H9 (cell line): ENCODE results near the gene KSR1. TPM values are rescaled to one million over a fixed set of nuclear protein-coding genes. Genes with fewer than 3 reads are reported as not detected.

Source experiments
- DNase-seq: peaks from one replicate; pipeline ENCODE4 v3.0.0-alpha.2; 2017
- H2AFZ ChIP-seq: one replicate; pipeline ENCODE4 v1.6.1; 2013; ENCODE audit warnings: mild to moderate bottlenecking, low read length, control low read depth, moderate library complexity
- H2AK5ac ChIP-seq: 2 replicates; pipeline ENCODE4 v1.6.1; 2013; ENCODE audit warnings: low read length, control low read depth, mixed read lengths; ENCODE audit not compliant: insufficient read length
- H2BK120ac ChIP-seq: one replicate; pipeline ENCODE4 v1.6.1; 2013; ENCODE audit warnings: low read depth, mild to moderate bottlenecking, low read length, control low read depth, inconsistent platforms; ENCODE audit not compliant: poor library complexity, severe bottlenecking
- H2BK12ac ChIP-seq: 2 replicates; pipeline ENCODE4 v1.6.1; 2013; ENCODE audit warnings: low read length, control low read depth, mixed read lengths, low read depth; ENCODE audit not compliant: insufficient read length
- H2BK15ac ChIP-seq: 2 replicates; pipeline ENCODE4 v1.6.1; 2013; ENCODE audit warnings: low read depth, low read length, control low read depth
- H2BK20ac ChIP-seq: one replicate; pipeline ENCODE4 v1.6.1; 2013; ENCODE audit warnings: low read depth, mild to moderate bottlenecking, low read length, control low read depth, inconsistent platforms; ENCODE audit not compliant: poor library complexity, severe bottlenecking
- H2BK5ac ChIP-seq: 2 replicates; pipeline ENCODE4 v1.6.1; 2013; ENCODE audit warnings: low read length, control low read depth, mixed read lengths; ENCODE audit not compliant: insufficient read length
- H3K14ac ChIP-seq: 2 replicates; pipeline ENCODE4 v1.6.1; 2013; ENCODE audit warnings: low read length, control low read depth; ENCODE audit not compliant: insufficient read depth
- H3K18ac ChIP-seq: 2 replicates; pipeline ENCODE4 v1.6.1; 2013; ENCODE audit warnings: low read depth, mild to moderate bottlenecking, mixed read lengths, low read length, control low read depth; ENCODE audit not compliant: insufficient read length
- H3K23ac ChIP-seq: 2 replicates; pipeline ENCODE4 v1.6.1; 2013; ENCODE audit warnings: low read length, control low read depth, mixed read lengths, low read depth; ENCODE audit not compliant: insufficient read length
- H3K23me2 ChIP-seq: 2 replicates; pipeline ENCODE4 v1.6.1; 2013; ENCODE audit warnings: low read depth, mild to moderate bottlenecking, mixed read lengths, low read length, control low read depth; ENCODE audit not compliant: insufficient read length, poor library complexity, severe bottlenecking
- H3K27ac ChIP-seq: 2 replicates; pipeline ENCODE4 v1.5.1; 2013; ENCODE audit warnings: low read length, control low read depth, mixed read lengths, low read depth; ENCODE audit not compliant: insufficient read length
- H3K27me3 ChIP-seq: 2 replicates; pipeline ENCODE4 v1.6.1; 2013; ENCODE audit warnings: low read length, control low read depth, inconsistent platforms; ENCODE audit not compliant: insufficient read depth
- H3K4ac ChIP-seq: 2 replicates; pipeline ENCODE4 v1.6.1; 2013; ENCODE audit warnings: low read depth, mild to moderate bottlenecking, control low read depth, inconsistent platforms, low read length, moderate library complexity
- H3K4me1 ChIP-seq: 2 replicates; pipeline ENCODE4 v1.6.1; 2013; ENCODE audit warnings: low read length, control low read depth, inconsistent platforms; ENCODE audit not compliant: insufficient read depth
- H3K4me2 ChIP-seq: 2 replicates; pipeline ENCODE4 v1.6.1; 2013; ENCODE audit warnings: low read length, control low read depth, mixed read lengths; ENCODE audit not compliant: insufficient read length, insufficient read depth
- H3K56ac ChIP-seq: 2 replicates; pipeline ENCODE4 v1.6.1; 2013; ENCODE audit warnings: low read depth, mild to moderate bottlenecking, mixed read lengths, low read length, control low read depth; ENCODE audit not compliant: insufficient read length
- H3K79me1 ChIP-seq: 2 replicates; pipeline ENCODE4 v1.6.1; 2013; ENCODE audit warnings: low read depth, mild to moderate bottlenecking, moderate library complexity, low read length, control low read depth, inconsistent platforms; ENCODE audit not compliant: insufficient read depth, poor library complexity, severe bottlenecking
- H3K79me2 ChIP-seq: 2 replicates; pipeline ENCODE4 v1.6.1; 2013; ENCODE audit warnings: low read length, control low read depth, inconsistent platforms; ENCODE audit not compliant: insufficient read depth
- H3K9ac ChIP-seq: 2 replicates; pipeline ENCODE4 v1.6.1; 2013; ENCODE audit warnings: low read length, control low read depth, mixed read lengths; ENCODE audit not compliant: insufficient read length; ENCODE audit errors: extremely low read depth
- H3K9me3 ChIP-seq: one replicate; pipeline ENCODE4 v1.6.1; 2013; ENCODE audit warnings: low read depth, low read length, inconsistent platforms; ENCODE audit not compliant: control insufficient read depth
- H3T11ph ChIP-seq: one replicate; pipeline ENCODE4 v1.6.1; 2013; ENCODE audit warnings: mild to moderate bottlenecking, low read length, control low read depth, inconsistent platforms
- H4K20me1 ChIP-seq: one replicate; pipeline ENCODE4 v1.6.1; 2013; ENCODE audit not compliant: control insufficient read depth, insufficient read length, insufficient read depth
- H4K5ac ChIP-seq: 2 replicates; pipeline ENCODE4 v1.6.1; 2013; ENCODE audit warnings: low read depth, mild to moderate bottlenecking, mixed read lengths, low read length, control low read depth; ENCODE audit not compliant: insufficient read length
- H4K8ac ChIP-seq: replicated peaks from 2 replicates; pipeline ENCODE4 v1.6.1; 2013; ENCODE audit warnings: low read length, control low read depth, mixed read lengths, low read depth; ENCODE audit not compliant: insufficient read length
- H4K91ac ChIP-seq: 2 replicates; pipeline ENCODE4 v1.6.1; 2013; ENCODE audit warnings: low read depth, mild to moderate bottlenecking, moderate library complexity, mixed read lengths, low read length, control low read depth; ENCODE audit not compliant: insufficient read length
- H3K27ac Mint-ChIP-seq, 3 experiments: 2 replicates in 2 of 3; 3 replicates in 1 of 3; pipeline ENCODE4 v1.8.0; 2020 to 2021; ENCODE audit warnings: mixed read lengths in 3 of 3, mild to moderate bottlenecking in 1 of 3, moderate library complexity in 1 of 3
- H3K27me3 Mint-ChIP-seq: 2 replicates; pipeline ENCODE4 v1.8.0; 2021; ENCODE audit warnings: low read depth, mild to moderate bottlenecking, moderate library complexity, mixed read lengths
- H3K36me3 Mint-ChIP-seq, 3 experiments: 2 replicates in 2 of 3; 3 replicates in 1 of 3; pipeline ENCODE4 v1.8.0; 2020 to 2021; ENCODE audit warnings: low read depth in 3 of 3, mixed read lengths in 3 of 3; ENCODE audit not compliant: insufficient read depth in 1 of 3
- H3K4me1 Mint-ChIP-seq, 2 experiments: 2 replicates each; pipeline ENCODE4 v1.8.0; 2020; ENCODE audit warnings: mixed read lengths in 2 of 2
- H3K4me3 Mint-ChIP-seq, 2 experiments: 2 replicates in 1 of 2; 3 replicates in 1 of 2; pipeline ENCODE4 v1.8.0; 2020 to 2021; ENCODE audit warnings: mild to moderate bottlenecking in 2 of 2, mixed read lengths in 2 of 2, moderate library complexity in 1 of 2
- H3K9me3 Mint-ChIP-seq, 2 experiments: 2 replicates in 1 of 2; 3 replicates in 1 of 2; pipeline ENCODE4 v1.8.0; 2020; ENCODE audit warnings: mild to moderate bottlenecking in 2 of 2, mixed read lengths in 2 of 2, moderate library complexity in 1 of 2
- WGBS: extraction: QIAGEN DNeasy Blood & Tissue Kit; methylation state at CpG from one replicate; pipeline ENCODE4 v1.1.7; 2013; ENCODE audit warnings: missing lambda C conversion rate, low lambda C conversion rate, mixed read lengths; ENCODE audit not compliant: insufficient read length; ENCODE audit errors: extremely low coverage; 5-methylcytosine and 5-hydroxymethylcytosine counted together
- total RNA-seq: library from RNA; stranded (reverse); gene quantifications from 2 replicates; pipeline ENCODE4 v1.2.1, GENCODE V29; 2021
- TF ChIP-seq, protein P1 (sequence below): fragments of 200-600 bp; sonication (generic); conservative IDR thresholded peaks from 3 replicates; pipeline ENCODE4 v1.8.0; 2021; ENCODE audit warnings: antibody characterized with exemption, mild to moderate bottlenecking

The KSR1 gene
- total RNA-seq, 1 experiment from 2014 or later, result 44.9 TPM

DNA sequence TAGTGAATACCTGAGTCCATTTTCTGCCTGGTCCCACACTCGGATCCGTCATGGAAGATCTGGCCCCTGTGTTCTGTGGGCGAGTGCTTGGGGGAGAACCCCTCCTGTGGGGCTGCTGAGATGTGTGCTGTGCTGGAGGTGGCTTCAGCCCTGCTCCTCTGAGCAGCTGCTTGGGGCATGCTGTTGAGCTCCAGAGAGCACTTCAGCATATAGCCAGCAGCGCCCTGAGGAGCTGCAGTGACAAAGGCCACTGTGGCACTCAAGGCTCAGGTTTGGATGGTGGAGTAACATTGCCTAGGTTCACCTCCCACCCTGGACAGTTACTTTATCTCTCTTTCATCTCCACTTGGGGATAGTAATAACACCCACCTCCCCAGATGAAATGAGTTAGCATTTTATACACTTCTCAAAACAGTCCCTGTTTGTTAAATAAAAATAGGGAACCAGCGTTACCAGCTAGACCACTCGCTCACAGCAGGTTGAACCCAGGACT lies 75.3 kb downstream of the KSR1 start:
- Histone ChIP-seq H4K8ac (no peak overlapping the region), H2BK12ac (no peak overlapping the region), H4K20me1 (no peaks in the 10 kb centered on the region), H2AFZ (no peak overlapping the region), H3T11ph (no peak overlapping the region), H3K27me3 (no peaks in the 10 kb centered on the region), H3K23me2 (no peaks in the 10 kb centered on the region), H2BK5ac (no peak overlapping the region), H2BK20ac (no peak overlapping the region), H3K4me1 (peaks cover 12% of the 10 kb centered on the region; the same call in 1 of the 2 replicates), H3K14ac (peak overlapping the region; percentile 22; the same call in 1 of the 2 replicates), H4K5ac (no peak overlapping the region), H2AK5ac (no peak overlapping the region), H3K4me2 (no peak overlapping the region), H3K9ac (no peak overlapping the region), H3K27ac (no peak overlapping the region), H3K79me1 (no peaks in the 10 kb centered on the region), H3K18ac (no peak overlapping the region), H3K9me3 (no peaks in the 10 kb centered on the region), H4K91ac (no peak overlapping the region), H3K56ac (no peak overlapping the region), H3K23ac (no peak overlapping the region), H2BK120ac (no peak overlapping the region), H3K4ac (no peak overlapping the region), H3K79me2 (peaks cover 9% of the 10 kb centered on the region; the same call in 1 of the 2 replicates), H2BK15ac (no peak overlapping the region)
- no CpG with 5 or more reads among the region's 6 CpGs for WGBS
- H3K27me3 Mint-ChIP-seq, result no peaks in the 10 kb centered on the region
- H3K4me1 Mint-ChIP-seq, result peaks cover 59 to 64% of the 10 kb centered on the region in 2 experiments
- H3K4me3 Mint-ChIP-seq, result no peak overlapping the region
- TF ChIP-seq, protein P1, sequence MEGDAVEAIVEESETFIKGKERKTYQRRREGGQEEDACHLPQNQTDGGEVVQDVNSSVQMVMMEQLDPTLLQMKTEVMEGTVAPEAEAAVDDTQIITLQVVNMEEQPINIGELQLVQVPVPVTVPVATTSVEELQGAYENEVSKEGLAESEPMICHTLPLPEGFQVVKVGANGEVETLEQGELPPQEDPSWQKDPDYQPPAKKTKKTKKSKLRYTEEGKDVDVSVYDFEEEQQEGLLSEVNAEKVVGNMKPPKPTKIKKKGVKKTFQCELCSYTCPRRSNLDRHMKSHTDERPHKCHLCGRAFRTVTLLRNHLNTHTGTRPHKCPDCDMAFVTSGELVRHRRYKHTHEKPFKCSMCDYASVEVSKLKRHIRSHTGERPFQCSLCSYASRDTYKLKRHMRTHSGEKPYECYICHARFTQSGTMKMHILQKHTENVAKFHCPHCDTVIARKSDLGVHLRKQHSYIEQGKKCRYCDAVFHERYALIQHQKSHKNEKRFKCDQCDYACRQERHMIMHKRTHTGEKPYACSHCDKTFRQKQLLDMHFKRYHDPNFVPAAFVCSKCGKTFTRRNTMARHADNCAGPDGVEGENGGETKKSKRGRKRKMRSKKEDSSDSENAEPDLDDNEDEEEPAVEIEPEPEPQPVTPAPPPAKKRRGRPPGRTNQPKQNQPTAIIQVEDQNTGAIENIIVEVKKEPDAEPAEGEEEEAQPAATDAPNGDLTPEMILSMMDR, result no peak
- no peaks in the 10 kb centered on the region for H3K9me3 Mint-ChIP-seq
- DNase-seq, result no peak
- H3K27ac Mint-ChIP-seq, result peak overlapping the region in 2 of 3 experiments; percentile 68 to 87; a peak in 4 of 7 replicates
- H3K36me3 Mint-ChIP-seq, result no peaks in the 10 kb centered on the region
